Tibial artery (tissue), 4 donors: Measurements from ENCODE around the gene CFAP20.
"Not testable (repeated sequence)": the region's sequence is repeated elsewhere in the genome, so short reads cannot be mapped to it uniquely, and the experiment has no call there.

Experiments
- DNase-seq, 2 donors: peaks; one replicate each; pipeline ENCODE4 v3.0.0-alpha.2; 2019
- H3K27ac ChIP-seq, 2 donors: fragments of 200-600 bp; sonication (generic) in 1 of 2; 1 replicate in 1 of 2; 2 replicates in 1 of 2; pipeline ENCODE4 v1.5.1; 2018 to 2019; ENCODE audit warnings: mild to moderate bottlenecking in 1 of 2
- H3K27me3 ChIP-seq, 2 donors: fragments of 200-600 bp; sonication (generic) in 1 of 2; one replicate each; pipeline versions ENCODE4 v1.5.1 to v1.6.0; 2016 to 2019
- H3K36me3 ChIP-seq, 3 donors: fragments of 200-600 bp; sonication (generic) in 2 of 3; one replicate each; pipeline ENCODE4 v1.5.1; 2016 to 2019; ENCODE audit warnings: mild to moderate bottlenecking in 2 of 3
- H3K4me1 ChIP-seq, 4 donors: fragments of 200-600 bp; sonication (generic) in 2 of 4; 1 replicate in 3 of 4; 2 replicates in 1 of 4; pipeline ENCODE4 v1.5.1; 2016 to 2019
- H3K4me3 ChIP-seq, 2 donors: fragments of 200-600 bp; sonication (generic) in 1 of 2; 1 replicate in 1 of 2; 2 replicates in 1 of 2; pipeline ENCODE4 v1.5.1; 2018 to 2019; ENCODE audit warnings: mild to moderate bottlenecking in 2 of 2
- H3K9me3 ChIP-seq, 3 donors: fragments of 200-600 bp; sonication (generic) in 1 of 3; one replicate each; pipeline ENCODE4 v1.5.1; 2016 to 2019
- intact Hi-C: fragments of 100-400 bp; cut with DNase I; formaldehyde crosslinking; loops from one replicate; pipeline ENCODE4 v1.15.0; 2023; ENCODE audit warnings: low total_unique reads
- TF ChIP-seq, protein P1 (sequence below), 2 experiments: fragments of 200-600 bp in 1 of 2; fragments of 450-650 bp in 1 of 2; IDR thresholded peaks; one replicate each; pipeline ENCODE4 v1.5.1; 2017 to 2019; ENCODE audit warnings: antibody characterized with exemption in 2 of 2, mild to moderate bottlenecking in 1 of 2, moderate library complexity in 1 of 2

Gene CFAP20

DNA sequence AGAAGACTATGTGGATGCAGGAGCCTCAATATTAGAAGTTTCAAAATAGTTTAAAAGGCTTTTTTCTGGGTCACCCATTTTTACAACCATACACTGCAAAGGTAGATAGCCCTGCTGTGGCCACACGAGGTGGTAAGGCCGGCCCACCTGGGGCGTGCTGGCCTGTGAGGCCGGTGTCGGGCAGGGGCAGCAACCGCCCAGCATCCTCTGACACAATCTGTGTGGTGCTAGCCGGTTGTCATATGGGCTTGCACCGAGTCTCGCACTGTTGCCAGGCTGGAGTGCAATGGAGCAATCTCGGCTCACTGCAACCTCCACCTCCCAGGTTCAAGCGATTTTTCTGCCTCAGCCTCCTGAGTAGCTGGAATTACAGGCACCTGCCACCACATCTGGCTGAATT is 44.0 kb downstream of the CFAP20 start:
- DNase-seq = no peak
- intact Hi-C loops = no loop called here

DNA sequence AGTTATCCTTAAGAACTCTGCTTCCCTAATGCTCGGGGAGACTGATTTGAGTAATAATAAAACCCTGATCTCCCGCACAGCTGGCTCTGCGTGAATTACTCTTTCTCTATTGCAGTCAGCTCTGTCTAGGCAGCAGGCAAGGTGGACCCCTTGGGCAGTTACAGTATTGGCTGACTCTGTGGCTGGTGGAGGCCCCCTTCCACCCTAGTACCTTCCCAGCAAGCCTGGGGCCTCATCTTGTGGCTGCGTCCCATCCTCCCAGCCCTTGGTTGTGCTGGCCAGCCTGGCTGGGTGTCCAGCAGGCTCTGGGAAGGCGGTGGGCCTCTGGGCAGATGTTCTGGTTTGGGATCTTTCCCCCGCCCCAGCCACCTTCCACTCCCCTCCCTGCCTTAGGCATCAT is 44.5 kb downstream of the CFAP20 start:
- no peak for DNase-seq
- Histone ChIP-seq H3K4me3 (no peak overlapping the region), H3K4me1 (no peaks in the 10 kb centered on the region), H3K27ac (no peak overlapping the region), H3K9me3 (no peaks in the 10 kb centered on the region), H3K36me3 (no peaks in the 10 kb centered on the region), H3K27me3 (peaks cover 0 to 15% of the 10 kb centered on the region in 2 donors)
- intact Hi-C loops = no loop called here
- TF ChIP-seq, protein P1, sequence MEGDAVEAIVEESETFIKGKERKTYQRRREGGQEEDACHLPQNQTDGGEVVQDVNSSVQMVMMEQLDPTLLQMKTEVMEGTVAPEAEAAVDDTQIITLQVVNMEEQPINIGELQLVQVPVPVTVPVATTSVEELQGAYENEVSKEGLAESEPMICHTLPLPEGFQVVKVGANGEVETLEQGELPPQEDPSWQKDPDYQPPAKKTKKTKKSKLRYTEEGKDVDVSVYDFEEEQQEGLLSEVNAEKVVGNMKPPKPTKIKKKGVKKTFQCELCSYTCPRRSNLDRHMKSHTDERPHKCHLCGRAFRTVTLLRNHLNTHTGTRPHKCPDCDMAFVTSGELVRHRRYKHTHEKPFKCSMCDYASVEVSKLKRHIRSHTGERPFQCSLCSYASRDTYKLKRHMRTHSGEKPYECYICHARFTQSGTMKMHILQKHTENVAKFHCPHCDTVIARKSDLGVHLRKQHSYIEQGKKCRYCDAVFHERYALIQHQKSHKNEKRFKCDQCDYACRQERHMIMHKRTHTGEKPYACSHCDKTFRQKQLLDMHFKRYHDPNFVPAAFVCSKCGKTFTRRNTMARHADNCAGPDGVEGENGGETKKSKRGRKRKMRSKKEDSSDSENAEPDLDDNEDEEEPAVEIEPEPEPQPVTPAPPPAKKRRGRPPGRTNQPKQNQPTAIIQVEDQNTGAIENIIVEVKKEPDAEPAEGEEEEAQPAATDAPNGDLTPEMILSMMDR (IDR thresholded peaks at IDR 0.05) = no peak

More for the DNA sequence above, 44.0 kb downstream of the CFAP20 start:
- TF ChIP-seq, protein P1 (IDR thresholded peaks at IDR 0.05) = no peak
- no peak overlapping the region for H3K4me3 ChIP-seq
- peaks cover 0 to 15% of the 10 kb centered on the region in 2 donors for H3K27me3 ChIP-seq
- no peaks in the 10 kb centered on the region for H3K36me3 ChIP-seq
- H3K9me3 ChIP-seq = no peaks in the 10 kb centered on the region
- H3K4me1 ChIP-seq = no peaks in the 10 kb centered on the region
- H3K27ac ChIP-seq = no peak overlapping the region

DNA sequence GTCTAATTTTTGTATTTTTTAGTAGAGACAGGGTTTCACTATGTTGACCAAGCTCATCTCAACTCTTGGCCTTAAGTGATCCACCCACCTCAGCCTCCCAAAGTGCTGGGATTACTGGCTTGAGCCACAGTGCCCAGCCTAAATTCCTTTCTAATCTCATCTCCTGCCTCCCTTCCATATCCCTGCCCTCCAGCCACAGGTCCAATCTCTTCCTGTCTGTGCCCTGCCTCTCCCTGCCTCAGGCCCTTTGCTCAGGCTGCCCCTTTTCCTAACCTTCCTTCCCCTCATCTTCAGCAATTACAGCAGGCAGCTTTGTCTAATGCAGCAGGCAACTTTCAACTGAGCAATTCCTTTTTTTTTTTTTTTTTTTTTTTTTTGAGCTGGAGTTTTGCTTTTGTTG is 46.8 kb downstream of the CFAP20 start:
- no peak overlapping the region for H3K4me3 ChIP-seq
- no peaks in the 10 kb centered on the region for H3K9me3 ChIP-seq
- DNase-seq = no peak
- H3K27ac ChIP-seq = no peak overlapping the region
- intact Hi-C loops = no loop called here
- H3K27me3 ChIP-seq = peaks cover 0 to 7% of the 10 kb centered on the region in 2 donors
- no peaks in the 10 kb centered on the region for H3K4me1 ChIP-seq
- no peaks in the 10 kb centered on the region for H3K36me3 ChIP-seq
- TF ChIP-seq, protein P1 (IDR thresholded peaks at IDR 0.05) = no peak

DNA sequence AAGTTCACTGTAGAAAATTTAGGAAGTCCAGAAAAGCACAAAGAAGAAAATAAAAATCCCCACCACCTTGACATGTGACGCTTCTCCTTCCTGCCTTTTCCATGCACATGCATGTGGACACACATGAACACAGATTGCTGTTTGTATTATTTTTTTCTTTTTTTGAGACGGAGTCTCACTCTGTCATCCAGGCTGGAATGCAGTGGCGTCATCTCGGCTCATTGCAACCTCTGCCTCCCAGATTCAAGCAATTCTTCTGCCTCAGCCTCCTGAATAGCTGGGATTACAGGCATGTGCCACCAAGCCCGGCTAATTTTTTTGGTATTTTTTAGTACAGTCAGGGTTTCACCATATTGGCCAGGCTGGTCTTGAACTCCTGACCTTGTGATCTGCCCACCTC is 48.5 kb downstream of the CFAP20 start:
- H3K9me3 ChIP-seq, DNase-seq, H3K4me1 ChIP-seq, H3K36me3 ChIP-seq, H3K27ac ChIP-seq, H3K4me3 ChIP-seq, H3K27me3 ChIP-seq, intact Hi-C loops: not testable (repeated sequence)

DNA sequence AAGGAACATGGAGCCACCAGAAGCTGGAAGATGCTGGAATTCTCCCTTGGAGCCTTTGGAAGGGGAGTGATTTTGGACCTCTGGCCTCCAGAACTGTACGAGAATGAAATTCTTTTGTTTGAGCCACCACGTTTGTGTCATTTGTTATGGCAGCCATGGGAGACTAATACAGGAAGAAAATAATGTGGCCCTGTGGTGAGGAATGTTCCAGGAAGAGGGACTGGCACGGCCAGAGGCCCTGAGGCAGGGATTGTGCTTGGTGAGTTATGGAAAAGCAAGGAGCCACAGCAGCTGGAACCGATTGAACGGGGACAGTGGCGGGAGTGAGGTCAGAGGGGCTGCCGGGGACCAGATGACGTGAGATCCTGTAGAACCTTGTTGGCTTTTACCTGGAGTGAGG is 51.4 kb downstream of the CFAP20 start:
- H3K4me3 ChIP-seq = no peak overlapping the region
- H3K36me3 ChIP-seq = no peaks in the 10 kb centered on the region
- no peaks in the 10 kb centered on the region for H3K27me3 ChIP-seq
- TF ChIP-seq, protein P1 (IDR thresholded peaks at IDR 0.05) = no peak
- H3K9me3 ChIP-seq = peaks cover 0 to 3% (median 0%) of the 10 kb centered on the region in 3 donors
- H3K27ac ChIP-seq = no peak overlapping the region
- no peaks in the 10 kb centered on the region for H3K4me1 ChIP-seq
- intact Hi-C loops = no loop called here
- DNase-seq = no peak

DNA sequence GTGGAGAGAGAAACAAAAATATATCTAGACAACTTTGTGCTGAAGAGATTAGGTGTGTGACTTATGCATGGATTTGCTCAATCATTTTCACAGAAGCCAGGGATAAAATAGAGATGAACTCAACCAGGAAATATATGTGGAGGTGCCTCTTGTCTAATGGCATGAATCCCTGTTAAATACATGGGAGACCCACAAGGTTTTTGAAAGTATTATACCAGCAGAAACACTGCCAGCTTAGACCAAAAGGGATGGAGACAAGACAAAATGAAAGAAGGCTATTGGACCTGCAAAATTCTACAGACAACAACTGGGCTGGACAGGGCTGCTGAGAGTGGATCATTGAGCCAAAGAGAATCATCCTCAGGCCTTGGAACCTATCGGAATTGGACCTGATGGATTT is 52.7 kb downstream of the CFAP20 start:
- Histone ChIP-seq H3K36me3 (no peaks in the 10 kb centered on the region), H3K27me3 (no peaks in the 10 kb centered on the region), H3K4me1 (no peaks in the 10 kb centered on the region), H3K9me3 (peaks cover 0 to 3% (median 0%) of the 10 kb centered on the region in 3 donors), H3K4me3 (no peak overlapping the region), H3K27ac (no peak overlapping the region)
- TF ChIP-seq, protein P1 (IDR thresholded peaks at IDR 0.05) = no peak
- intact Hi-C loops = no loop called here
- no peak for DNase-seq
